ENCODE data around the gene ETV3L.

- TF ChIP-seq, protein P1, sequence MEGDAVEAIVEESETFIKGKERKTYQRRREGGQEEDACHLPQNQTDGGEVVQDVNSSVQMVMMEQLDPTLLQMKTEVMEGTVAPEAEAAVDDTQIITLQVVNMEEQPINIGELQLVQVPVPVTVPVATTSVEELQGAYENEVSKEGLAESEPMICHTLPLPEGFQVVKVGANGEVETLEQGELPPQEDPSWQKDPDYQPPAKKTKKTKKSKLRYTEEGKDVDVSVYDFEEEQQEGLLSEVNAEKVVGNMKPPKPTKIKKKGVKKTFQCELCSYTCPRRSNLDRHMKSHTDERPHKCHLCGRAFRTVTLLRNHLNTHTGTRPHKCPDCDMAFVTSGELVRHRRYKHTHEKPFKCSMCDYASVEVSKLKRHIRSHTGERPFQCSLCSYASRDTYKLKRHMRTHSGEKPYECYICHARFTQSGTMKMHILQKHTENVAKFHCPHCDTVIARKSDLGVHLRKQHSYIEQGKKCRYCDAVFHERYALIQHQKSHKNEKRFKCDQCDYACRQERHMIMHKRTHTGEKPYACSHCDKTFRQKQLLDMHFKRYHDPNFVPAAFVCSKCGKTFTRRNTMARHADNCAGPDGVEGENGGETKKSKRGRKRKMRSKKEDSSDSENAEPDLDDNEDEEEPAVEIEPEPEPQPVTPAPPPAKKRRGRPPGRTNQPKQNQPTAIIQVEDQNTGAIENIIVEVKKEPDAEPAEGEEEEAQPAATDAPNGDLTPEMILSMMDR (IDR thresholded peaks at IDR 0.05 in 4 of 5, conservative IDR thresholded peaks at IDR 0.05 in 1 of 5) = no peak
- TF ChIP-seq POLR2A (IDR thresholded peaks at IDR 0.05) = no peak
Measured at GRCh38 chr1:157142201-157142600, 42.6 kb upstream of the ETV3L start.

All from gastrocnemius medialis (tissue), 4 donors.